GM18520 (cell line): ENCODE results near the gene ZSWIM3.
"Not testable (repeated sequence)": the region's sequence is repeated elsewhere in the genome, so short reads cannot be mapped to it uniquely, and the experiment has no call there.

ENCODE experiments used
- ATAC-seq: cut with Tn5 transposase; IDR thresholded peaks from one replicate; pipeline ENCODE4 v1.9.1; 2021; ENCODE audit not compliant: unreplicated experiment

Gene ZSWIM3

DNA sequence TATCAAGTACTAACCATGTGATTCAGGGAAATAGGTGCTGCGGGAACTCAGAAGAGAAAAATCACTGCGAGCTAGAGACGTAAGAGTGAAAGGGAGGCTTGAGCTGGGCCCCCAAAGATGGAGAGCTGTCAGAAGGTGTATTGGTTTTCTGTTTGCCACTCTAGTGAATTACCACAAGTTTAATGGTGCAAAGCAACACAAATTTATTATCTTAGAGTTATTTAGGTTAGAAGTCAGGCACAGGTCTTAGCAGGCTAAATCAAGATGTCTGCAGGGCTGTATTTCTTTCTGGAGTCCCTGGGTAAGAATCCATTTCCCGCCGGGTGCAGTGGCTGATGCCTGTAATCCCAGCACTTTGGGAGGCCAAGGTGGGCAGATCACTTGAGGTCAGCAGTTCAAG is 2.5 kb downstream of the ZSWIM3 start:
- no peak for ATAC-seq

DNA sequence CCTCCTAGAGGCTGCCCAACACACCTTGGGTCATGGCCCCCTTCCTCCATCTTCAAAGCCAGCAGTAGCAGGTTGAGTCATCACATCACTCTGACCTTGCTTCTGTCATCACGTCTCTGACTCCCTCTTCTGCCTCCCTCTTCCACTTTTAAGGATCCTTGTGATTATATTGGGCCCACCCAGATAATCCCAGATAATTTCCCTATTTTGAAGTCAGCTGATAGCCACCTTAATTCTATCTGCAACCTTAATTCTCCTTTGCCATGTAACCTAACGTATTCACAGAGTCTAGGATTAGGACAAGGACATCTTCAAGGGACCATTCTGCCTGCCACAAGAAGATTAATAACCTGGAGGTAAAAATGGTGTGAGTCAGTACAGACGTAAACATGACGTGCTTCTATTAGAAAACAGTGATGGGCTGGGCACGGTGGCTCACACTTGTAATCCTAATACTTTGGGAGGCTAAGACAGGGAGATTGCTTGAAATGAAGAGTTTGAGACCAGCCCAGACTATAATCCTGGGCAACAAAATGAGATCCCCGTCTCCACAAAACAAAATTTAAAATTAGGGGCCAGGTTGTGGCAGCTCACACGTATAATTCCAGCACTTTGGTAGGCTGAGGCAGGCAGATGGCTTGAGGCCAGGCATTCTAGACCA is 3.3 kb downstream of the ZSWIM3 start:
- no peak for ATAC-seq

DNA sequence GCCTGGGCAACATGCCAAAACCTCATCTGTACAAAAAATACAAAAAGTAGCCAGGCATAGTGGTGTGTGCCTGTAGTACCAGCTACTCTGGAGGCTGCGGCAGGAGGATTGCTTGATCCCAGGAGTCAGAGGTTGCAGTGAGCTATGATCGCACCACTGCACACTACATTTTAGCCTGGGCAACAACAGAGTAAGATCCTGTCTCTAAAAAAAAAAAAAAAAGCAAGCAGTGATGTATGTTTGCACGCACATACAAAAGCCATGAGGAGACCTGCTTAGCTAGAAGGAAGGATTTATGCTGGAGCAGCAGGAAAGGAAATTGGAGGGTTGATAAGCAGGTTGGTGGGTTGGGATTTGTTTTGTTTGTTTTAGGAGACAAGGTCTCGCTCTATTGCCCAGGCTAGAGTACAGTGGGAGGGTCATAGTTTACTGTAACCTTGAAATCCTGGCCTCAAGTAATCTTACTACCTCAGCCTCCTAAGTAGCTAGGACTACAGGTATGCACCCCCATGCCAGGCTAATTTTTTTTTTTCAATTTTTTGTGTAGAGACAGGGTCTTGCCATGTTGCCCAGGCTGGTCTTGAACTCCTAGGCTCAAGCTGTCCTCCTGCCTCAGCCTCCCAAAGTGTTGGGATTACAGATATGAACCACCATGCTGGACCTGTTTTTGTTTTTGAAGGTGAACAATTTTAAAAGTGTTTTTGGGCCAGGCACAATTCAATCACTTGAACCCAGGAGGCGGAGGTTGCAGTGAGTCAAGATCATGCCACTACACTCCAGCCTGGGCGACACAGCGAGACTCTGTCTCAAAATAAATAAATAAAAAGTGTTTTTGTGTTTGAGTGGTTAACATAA is 4.0 kb downstream of the ZSWIM3 start:
- ATAC-seq, result no peak

DNA sequence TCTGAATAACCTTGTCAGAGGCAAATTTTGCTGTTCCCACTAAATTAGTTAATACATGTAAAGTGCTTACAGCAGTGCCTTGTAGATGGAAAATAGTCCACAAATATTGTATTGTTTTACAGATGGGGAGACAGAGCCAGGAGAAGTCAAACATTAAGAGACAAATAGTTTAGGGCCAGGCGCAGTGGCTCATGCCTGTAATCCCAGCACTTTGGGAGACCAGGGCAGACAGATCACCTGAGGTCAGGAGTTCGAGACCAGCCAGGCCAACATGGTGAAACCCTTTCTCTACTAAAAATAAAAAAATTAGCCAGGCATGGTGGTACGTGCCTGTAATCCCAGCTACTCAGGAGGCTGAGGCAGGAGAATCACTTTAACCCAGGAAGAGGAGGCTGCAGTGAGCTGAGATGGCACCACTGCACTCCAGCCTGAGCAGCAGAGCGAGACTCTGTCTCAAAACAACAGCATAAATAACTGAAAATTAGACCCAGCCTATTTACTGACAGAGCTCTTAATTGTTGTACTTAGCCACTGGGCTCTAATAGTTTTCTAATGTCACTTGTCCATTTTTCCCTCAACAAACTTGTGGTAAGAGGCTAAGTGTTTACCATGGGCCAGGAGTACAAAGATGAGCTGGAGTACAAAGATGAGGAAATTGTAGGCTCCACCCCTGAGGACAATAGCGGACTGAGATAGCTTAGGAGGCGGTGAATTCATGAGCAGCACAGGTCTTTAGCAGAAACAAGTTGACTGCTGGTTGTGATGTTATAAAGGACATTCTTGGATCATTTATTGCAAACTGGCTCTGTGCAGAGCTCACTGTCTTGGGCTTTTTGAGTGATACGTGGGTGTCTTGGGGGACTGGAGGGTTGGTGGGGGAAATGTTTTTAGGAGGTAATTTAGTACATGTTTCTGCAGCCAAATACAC is 6.4 kb downstream of the ZSWIM3 start:
- ATAC-seq, result no peak

DNA sequence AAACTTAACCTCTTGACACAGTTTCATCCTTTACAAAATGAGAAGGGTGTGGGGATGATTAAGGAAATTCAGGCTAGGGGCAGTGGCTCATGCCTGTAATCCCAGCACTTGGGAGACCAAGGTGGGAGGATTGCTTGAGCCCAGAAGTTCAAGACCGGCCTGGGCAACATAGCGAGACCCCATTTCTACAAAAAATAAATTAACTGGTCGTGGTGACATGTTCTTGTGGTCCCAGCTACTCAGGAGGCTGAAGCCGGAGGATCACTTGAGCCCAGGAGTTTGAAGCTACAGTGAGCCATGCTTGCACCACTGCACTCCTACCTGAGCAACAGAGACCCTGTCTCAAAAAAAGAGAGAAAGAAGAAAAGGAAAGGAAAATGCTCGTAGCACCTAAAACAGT is 9.0 kb downstream of the ZSWIM3 start:
- ATAC-seq, result no peak

DNA sequence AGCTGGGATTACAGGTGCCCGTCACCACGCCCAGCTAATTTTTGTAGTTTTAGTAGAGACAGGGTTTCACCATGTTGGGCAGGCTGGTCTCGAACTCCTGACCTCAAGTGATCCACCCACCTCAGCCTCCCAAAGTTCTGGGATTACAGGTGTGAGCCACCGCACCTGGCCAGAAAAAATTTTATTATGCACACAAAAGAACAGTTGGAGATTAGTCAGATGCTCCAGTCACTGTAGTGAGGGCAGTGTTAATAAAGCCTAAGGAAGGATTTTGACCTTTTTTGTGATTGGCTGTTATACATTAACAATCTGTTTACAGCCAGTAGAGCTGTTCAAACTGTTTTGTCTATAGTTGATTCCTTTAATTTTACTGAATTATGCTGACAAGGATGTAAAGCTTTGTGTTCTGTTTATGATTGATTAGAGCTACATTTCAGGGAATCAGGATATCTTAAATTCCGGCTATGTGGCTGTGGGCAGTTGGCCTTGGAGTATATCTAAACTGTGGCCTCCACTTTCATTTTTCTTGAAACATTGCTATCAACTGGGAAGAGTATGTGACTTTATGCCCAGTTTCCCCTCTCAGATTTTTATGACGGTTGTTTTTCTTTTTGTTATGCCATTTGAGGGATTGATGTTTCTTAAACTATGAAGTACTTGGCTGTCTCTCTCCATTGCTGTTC is 9.9 kb downstream of the ZSWIM3 start:
- ATAC-seq, result no peak

DNA sequence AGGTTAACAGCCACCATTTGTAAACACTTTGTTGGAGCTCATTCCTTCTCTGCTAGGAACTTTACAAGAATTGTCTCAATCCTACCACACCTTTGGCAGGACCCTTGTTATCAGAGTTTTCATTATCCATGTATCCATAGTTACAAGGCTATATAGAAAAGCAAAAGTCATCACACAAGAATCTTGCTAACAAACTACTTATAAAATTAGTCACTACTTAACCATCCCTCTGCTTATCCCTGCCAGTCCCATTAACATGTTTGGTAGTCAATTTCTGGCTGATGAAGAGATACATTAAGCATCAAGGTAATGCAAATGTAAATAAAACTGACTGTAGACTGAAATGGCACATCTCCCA is 10.4 kb downstream of the ZSWIM3 start:
- ATAC-seq, result no peak

DNA sequence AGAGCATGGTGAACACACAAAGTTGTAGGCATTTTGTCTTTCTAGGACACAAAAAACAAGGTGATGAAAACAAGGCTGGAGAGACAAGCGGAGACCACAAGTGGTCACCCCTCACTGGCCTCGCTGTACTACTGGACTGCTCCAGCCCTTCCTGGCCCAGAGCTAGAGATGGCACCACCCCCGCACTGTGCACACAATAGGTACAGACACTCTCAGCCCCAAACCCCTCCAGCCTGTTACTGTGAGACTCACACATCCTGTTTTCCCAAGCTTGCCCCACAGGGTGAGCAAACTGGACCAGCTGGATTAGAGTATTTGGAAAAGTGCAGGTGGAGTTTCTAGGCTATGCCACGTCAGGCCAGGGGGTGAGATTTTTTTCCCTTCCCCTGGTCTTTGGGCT is 15.2 kb downstream of the ZSWIM3 start:
- ATAC-seq, result no peak

DNA sequence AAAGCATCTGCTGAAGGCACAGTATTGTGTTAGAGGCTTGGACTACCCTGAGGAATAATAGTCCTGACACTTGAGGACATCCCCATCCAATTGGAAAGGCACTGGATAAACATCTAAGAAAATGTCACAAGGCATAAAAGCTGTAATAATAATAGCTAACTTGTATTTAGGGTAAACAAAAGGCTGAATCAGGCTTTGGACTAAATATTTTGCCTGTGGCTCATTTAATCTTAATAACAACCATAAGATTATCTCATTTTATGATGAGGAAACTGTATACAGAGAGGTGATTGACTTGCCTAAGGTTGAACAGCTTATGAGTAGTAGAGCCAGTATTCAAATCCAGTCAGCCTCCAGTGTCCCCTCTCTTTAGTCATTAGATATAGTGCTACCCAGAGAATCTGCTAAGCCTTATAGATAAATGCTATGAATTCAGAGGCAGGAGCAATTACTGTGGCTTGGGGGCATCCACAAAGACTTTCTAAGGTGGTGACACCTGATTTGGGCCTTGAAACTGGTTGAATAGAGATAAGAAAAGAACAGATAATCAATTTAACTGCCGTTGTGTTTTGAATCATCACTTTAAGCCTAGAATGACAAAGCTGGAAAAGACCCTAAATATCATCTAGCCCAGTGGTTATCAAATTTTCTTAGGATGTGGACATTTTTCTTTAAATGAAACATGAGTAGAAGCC is 16.1 kb downstream of the ZSWIM3 start:
- no peak for ATAC-seq

DNA sequence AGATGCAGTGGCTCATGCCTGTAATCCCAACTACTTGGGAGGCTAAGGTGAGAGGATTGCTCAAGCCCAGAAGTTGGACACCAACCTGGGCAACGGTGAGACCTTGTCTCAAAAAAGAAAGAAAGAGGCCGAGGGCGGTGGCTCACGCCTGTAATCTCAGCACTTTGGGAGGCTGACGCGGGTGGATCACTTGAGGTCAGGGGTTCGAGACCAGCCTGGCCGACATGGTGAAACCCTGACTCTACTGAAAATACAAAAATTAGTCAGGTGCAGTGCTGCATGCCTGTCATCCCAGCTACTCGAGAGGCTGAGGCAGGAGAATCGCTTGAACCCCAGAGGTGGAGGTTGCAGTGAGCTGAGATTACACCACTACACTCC is 16.7 kb downstream of the ZSWIM3 start:
- ATAC-seq, result not testable (repeated sequence)

DNA sequence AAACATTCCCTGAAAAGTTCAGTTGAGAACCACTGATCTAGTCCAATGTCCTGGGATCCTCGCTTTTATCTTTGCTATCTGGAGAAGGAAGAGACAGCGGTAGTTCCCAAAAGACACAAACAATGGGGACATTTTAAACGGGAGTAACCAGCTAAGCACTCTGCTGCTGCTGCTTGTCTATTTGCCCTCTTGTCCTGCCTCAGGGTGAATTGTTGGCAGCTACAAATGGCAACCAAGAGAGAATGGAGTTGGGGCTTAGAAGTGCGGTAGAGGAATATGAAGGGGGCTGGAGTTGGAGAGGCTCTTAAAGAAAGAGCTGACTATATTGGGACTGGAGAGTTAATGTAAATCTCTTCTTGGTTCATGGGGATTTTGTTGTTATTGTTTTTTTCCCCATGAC is 17.2 kb downstream of the ZSWIM3 start:
- ATAC-seq, result no peak

DNA sequence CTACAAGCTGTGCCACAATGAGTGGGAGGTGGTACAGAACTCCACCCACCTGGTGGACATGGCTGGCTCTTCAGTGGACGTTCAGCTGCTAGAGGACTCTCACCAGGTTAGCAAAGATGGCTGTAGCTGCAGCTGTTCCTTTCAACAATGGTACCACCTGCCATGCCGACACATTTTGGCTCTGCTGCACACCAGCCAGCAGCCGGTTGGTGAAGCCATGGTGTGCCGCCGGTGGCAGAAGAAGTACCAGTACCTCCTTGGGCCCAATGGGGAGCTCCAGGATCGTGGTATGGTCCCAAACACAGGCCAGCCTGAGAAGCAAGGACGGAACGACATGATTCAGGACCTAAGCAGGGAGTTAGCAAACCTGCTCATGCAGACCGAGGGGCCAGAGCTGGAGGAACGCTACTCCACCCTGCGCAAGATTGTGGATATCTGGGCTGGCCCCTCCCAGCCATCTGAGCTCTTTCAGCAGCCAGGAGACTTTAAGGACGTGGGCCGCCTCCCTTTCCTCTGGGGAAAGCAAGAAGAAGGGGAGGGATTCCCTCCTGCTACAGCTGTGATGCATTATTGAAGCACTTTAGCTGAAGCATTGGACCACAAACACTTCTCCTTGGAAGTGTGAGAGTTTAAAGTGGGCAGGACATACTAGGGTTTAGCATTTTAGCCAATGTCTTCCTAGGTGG is 20.8 kb downstream of the ZSWIM3 start:
- ATAC-seq, result no peak

DNA sequence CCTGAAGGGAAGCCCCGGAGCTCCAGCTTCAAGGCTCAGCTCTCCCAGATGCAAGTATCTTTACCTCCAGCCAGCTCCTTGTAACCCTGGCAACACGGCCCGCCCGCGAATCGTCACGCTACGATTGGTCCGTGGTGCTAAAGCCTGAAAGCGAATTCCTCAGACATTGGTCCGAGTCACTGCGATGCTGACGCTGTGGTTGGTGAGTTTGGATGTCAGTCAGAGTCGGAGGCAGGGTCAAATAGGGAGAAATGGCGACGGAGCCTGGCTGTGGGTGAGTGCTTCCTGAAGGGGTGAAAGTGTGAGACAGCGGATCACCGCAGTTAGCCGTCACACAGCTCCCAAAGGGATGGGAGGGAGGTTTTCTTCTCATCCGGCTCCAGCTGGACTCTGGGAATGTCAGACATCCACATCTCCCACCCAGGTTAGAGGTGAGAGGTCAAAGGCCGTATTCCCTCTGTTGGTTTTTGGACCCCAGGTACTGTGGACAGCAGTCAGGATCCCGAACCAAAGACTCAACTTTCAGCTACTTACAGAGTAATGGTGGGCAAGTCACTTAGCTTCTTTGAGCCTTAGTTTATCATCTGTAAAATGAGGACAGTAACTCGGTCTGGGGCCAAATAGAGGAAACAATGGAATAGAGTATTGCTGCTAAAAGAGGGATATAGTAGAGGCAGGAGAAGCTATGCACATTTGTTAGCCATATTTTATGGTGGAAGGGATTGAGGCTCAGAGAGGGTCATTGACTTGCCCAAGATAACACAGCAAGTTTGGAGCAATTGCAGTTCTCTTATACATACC is 23.8 kb downstream of the ZSWIM3 start, which contains the start of gene ZSWIM1:
Gene ZSWIM1 (plus strand): TSS at position 240 of the 801 bp plus-strand sequence. CDS start 1,366 bp downstream, outside the sequence.
- ATAC-seq, result peak; percentile 99

DNA sequence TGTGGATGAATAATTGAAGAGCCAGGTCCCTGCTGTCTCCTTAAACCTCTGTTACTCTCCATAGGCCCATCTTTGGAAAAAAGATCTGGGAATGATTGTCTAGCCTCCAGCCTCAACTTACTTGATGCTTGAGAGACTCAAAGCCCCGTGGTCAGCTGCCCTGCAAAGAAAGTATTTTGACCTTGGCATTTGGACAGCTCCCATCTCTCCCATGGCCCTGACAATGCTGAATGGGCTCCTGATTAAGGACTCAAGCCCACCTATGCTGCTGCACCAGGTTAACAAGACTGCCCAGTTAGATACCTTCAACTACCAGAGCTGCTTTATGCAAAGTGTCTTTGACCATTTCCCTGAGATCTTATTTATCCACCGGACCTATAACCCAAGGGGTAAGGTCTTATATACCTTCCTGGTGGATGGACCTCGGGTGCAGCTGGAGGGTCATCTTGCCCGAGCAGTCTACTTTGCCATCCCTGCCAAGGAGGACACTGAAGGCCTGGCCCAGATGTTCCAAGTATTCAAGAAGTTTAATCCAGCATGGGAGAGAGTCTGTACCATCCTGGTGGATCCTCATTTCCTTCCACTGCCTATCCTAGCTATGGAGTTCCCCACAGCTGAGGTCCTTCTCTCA is 25.2 kb downstream of the ZSWIM3 start:
- ATAC-seq, result no peak

DNA sequence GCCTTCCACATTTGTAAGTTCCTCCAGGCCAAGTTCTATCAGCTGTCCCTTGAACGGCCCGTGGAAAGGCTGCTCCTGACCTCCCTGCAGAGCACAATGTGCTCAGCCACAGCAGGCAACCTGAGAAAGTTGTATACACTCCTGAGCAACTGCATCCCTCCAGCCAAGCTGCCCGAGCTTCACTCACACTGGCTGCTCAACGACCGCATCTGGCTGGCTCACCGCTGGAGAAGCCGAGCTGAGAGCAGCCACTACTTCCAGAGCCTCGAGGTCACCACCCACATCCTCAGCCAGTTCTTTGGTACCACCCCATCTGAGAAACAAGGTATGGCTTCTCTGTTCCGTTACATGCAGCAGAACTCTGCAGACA is 25.7 kb downstream of the ZSWIM3 start:
- no peak for ATAC-seq

DNA sequence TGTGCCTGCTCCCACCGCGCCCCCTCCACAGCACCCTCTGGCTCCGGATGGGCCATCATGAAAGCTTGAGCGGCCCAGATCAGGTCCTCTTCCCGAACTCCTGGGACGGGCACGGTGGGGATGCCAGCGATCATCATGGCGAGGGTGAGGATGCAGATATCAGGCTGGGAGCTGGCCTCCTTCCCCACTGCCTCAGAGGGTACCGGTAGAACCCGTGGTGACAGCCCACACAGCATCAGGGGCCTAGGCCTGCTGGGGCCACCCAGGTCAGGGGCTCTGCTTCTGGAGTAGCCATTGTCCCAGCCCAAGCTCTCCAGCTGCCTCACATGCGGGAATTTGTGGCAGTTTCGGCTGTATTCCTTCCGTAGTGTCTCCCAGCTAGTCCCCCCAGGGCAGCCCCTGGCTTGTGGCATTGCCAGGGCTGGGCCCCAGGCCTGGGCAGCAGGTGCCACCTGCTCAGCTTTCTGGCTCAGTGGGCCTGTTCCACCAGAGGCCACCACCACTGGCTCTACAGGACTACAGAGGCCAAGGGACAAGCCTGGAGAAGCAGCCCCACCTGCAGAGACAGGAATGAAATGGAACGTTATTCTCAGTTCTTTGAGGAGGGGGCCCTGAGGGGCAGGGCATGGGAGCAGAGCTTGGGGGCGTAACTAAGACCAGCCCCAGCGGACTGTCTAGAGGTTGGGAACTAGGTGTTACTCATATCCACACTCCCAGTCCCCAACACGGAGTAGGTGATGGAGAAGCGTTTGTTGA is 29.4 kb downstream of the ZSWIM3 start:
- ATAC-seq, result no peak

DNA sequence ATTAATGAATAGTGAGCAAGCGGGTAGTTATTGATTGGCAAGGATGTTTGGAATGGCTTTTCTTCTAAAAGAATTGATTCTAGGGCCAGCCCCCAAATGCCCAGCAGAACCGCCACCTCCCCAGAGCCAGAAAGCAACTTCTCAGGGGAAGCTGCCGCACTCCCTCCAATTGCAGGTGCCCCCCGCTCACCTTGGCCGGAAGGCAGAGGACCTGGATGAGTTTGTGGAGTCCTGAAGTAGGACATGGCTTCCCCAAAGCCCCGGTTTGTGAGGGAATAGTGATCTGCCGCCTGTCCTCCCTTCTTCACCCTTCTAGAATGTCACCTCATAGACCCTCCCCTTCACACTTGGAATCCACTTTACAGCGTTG is 29.9 kb downstream of the ZSWIM3 start, which contains the start of gene SPATA25:
Gene SPATA25 (minus strand): TSS at position 277 of the 370 bp plus-strand sequence. CDS start 32 bp downstream, at position 245.
- no peak for ATAC-seq

DNA sequence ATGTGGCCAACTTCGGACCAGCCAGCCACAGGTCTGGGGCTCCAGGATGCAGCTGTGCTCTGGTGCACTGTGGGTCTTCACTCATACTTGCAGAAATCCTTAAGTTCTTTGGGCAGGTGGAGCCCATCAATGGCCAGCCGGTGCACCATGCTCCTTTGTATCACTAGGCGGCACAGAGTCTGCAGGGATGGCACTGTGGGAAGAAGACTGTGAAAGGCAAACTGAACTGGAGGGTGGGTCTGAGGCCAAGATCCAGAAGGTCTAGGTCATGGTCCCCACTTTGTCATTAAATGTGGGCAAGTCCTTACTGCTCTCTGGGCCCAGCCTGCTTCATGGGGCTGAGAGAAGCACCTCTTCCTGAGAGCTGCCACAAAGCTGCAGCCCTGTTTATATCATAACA is 31.3 kb downstream of the ZSWIM3 start:
- no peak for ATAC-seq
